Measurements from ENCODE around the gene GPR152. TPM values are rescaled to one million over a fixed set of nuclear protein-coding genes. Genes with fewer than 3 reads are reported as not detected.

The GPR152 gene
- total and polyA plus RNA-seq, 2 of the 8 experiments (the other 6 are each of a cell fraction or from before 2014, with no cell fraction given) = not detected

- H2BK5ac ChIP-seq (ENCODE audit: low read depth, low read length) = peak overlapping the region; percentile 87
- peak overlapping the region; percentile 87 for H2BK12ac ChIP-seq (ENCODE audit: low read depth, low read length)
- H2AFZ ChIP-seq (ENCODE audit: low read length) = no peak overlapping the region
- no peak overlapping the region for H3K4me2 ChIP-seq (ENCODE audit: insufficient read depth in 1 of 2, low read depth in 2 of 2, low read length in 2 of 2)
- peak overlapping the region; percentile 43 for H4K5ac ChIP-seq (ENCODE audit: insufficient read length, low read depth, low read length)
- no peaks in the 10 kb centered on the region for H3K27me3 ChIP-seq (replicated peaks in 1 of 4; ENCODE audit: control insufficient read depth in 3 of 4, extremely low read depth in 1 of 4, insufficient read depth in 3 of 4, low read length in 3 of 4)
- 0 out of 7 replicates have a peak overlapping the region, but pooled peaks of 2 of the 4 experiments have one; percentile 6 to 22 for H3K9ac ChIP-seq (replicated peaks in 1 of 4; ENCODE audit: extremely low read depth in 1 of 4, low read depth in 3 of 4, low read length in 3 of 4)
- peak overlapping the region; percentile 80 for H3K27ac ChIP-seq (ENCODE audit: low read depth, low read length)
- no peaks in the 10 kb centered on the region for H3K79me2 ChIP-seq (ENCODE audit: control insufficient read depth in 1 of 2, insufficient read depth in 2 of 2, low read length in 2 of 2)
- H3K23me2 ChIP-seq (ENCODE audit: low read depth, low read length) = no peaks in the 10 kb centered on the region
- H3K79me1 ChIP-seq (ENCODE audit: low read depth, low read length) = no peaks in the 10 kb centered on the region
- ChIA-PET POLR2A (ENCODE audit: partially characterized antibody) (interaction anchor here (0.7 to 12.5 kb wide), 18 partner anchors 8 to 83 kb away, joined by 3 to 104 read pairs (median 6); partner anchors contain the start of genes CABP4, CARNS1, GPR152 and POLD4), CTCF (ENCODE audit: partially characterized antibody) (interaction anchor here (0.6 to 1.8 kb wide), 3 partner anchors 43 to 57 kb away, joined by 3 to 5 read pairs (median 3); no protein-coding TSS in a partner anchor)
- H4K8ac ChIP-seq (ENCODE audit: extremely low read depth, insufficient read depth, low read length) = peak overlapping the region; percentile 51; the same call in 1 of the 2 replicates
- H2BK20ac ChIP-seq (ENCODE audit: low read length) = no peak overlapping the region
- DNase-seq (ENCODE audit: low read depth in 1 of 2, low spot score in 2 of 2) (no peak), FAIRE-seq (no peak)
- peaks cover 6 to 31% (median 16%) of the 10 kb centered on the region in 4 experiments for H3K36me3 ChIP-seq (ENCODE audit: control insufficient read depth in 2 of 4, insufficient read depth in 4 of 4, low read length in 3 of 4)
- WGBS, 2 experiments (ENCODE audit: extremely low coverage in 1 of 2, insufficient coverage in 1 of 2, insufficient read length in 1 of 2, insufficient replicate concordance in 2 of 2, low coverage in 1 of 2, low lambda C conversion rate in 2 of 2, missing lambda C conversion rate in 1 of 2) = 90% methylated on average over 37 of the region's 38 CpGs; no CpG with 5 or more reads in 1 of the 2 experiments
- H3K23ac ChIP-seq (ENCODE audit: insufficient read length) = no peak overlapping the region
- no peak overlapping the region for H3K4me3 ChIP-seq (ENCODE audit: extremely low read depth in 1 of 4, insufficient read depth in 2 of 4, low read depth in 3 of 4, low read length in 4 of 4)
- H2BK15ac ChIP-seq (ENCODE audit: low read length) = peak overlapping the region; percentile 61; the same call in 1 of the 2 replicates
- H3K56ac ChIP-seq (replicated peaks; ENCODE audit: insufficient read length, low read depth, low read length) = no peak overlapping the region
- peak overlapping the region; percentile 73 for H4K91ac ChIP-seq (replicated peaks; ENCODE audit: insufficient read length, low read length)
- no peak overlapping the region for H3K14ac ChIP-seq (ENCODE audit: insufficient read length)
- H3K18ac ChIP-seq (ENCODE audit: extremely low read depth, low read length) = no peak overlapping the region
- H2BK120ac ChIP-seq (replicated peaks; ENCODE audit: low read depth, low read length) = no peak overlapping the region
- no peaks in the 10 kb centered on the region for H3K9me3 ChIP-seq (ENCODE audit: insufficient read depth in 2 of 2, low read depth in 1 of 2, low read length in 1 of 2)
- peaks cover 0 to 21% of the 10 kb centered on the region in 2 experiments for H4K20me1 ChIP-seq (replicated peaks in 1 of 2; ENCODE audit: control insufficient read depth in 1 of 2, insufficient read depth in 2 of 2, low read length in 2 of 2)
- TF ChIP-seq POLR2A (IDR thresholded peaks at IDR 0.05; ENCODE audit: control extremely low read depth in 1 of 2, low read depth in 2 of 2, low read length in 2 of 2) (peak in 1 of 2 experiments; percentile 43; a peak in 1 of 3 replicates), KDM1A (IDR thresholded peaks at IDR 0.05; ENCODE audit: borderline replicate concordance, low read length) (no peak)
- peak overlapping the region; percentile 60; the same call in 1 of the 2 replicates for H2AK5ac ChIP-seq (ENCODE audit: low read depth, low read length)
- no peak overlapping the region for H3K4ac ChIP-seq (replicated peaks; ENCODE audit: insufficient read length, low read depth, low read length)
- H3K4me1 ChIP-seq (replicated peaks in 1 of 4; ENCODE audit: control insufficient read depth in 3 of 4, insufficient read depth in 4 of 4, low read length in 3 of 4) = peaks cover 0 to 17% (median 14%) of the 10 kb centered on the region in 4 experiments; a peak in 6 of 7 replicates
These were observed 16.6 kb downstream of the GPR152 start for GRCh38 chr11:67435727-67436458.

Data from H1 (cell line).